Left kidney (tissue), 2 donors: ENCODE results near the gene AGBL4. TPM values are rescaled to one million over a fixed set of nuclear protein-coding genes. Genes with fewer than 3 reads are reported as not detected.
A peak's percentile ranks its signal among the peaks of the same experiment; 100 is the strongest.

Experiments
- DNase-seq: peaks from one replicate; pipeline ENCODE4 v3.0.0-alpha.2; 2013
- polyA plus RNA-seq: library from polyadenylated mRNA; unstranded; fragments of 120-200 nt; gene quantifications from one replicate; pipeline ENCODE4 v1.2.1, GENCODE V29; 2013; ENCODE audit not compliant: insufficient read length

The AGBL4 gene
- polyA plus RNA-seq, 1 donor = 1.2 TPM

DNA sequence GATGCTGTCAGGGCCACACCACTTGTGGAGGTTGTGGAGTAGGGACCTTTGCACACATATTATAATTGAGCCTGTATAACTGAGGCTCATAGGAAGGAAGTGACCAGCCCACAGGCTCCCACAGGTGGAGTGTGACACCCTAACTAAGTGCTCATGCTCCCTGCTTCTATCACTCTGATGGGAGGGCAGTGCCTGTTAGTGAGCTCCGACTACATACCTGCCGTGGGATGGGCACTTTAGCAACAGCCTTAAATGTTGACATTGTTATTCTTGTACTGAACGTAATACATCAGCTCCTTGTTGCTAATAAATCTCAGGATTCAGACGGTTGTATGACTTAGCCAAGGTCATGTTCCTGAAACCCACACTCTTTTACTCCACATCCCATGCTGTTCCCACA is 1305.0 kb downstream of the AGBL4 start:
- DNase-seq = no peak

- no peak for DNase-seq
These were observed 1305.6 kb downstream of the AGBL4 start for GRCh38 chr1:48718116-48718630.

GRCh38 chr1:48717082-48717481 is 1306.7 kb downstream of the AGBL4 start:
- DNase-seq = no peak

DNA sequence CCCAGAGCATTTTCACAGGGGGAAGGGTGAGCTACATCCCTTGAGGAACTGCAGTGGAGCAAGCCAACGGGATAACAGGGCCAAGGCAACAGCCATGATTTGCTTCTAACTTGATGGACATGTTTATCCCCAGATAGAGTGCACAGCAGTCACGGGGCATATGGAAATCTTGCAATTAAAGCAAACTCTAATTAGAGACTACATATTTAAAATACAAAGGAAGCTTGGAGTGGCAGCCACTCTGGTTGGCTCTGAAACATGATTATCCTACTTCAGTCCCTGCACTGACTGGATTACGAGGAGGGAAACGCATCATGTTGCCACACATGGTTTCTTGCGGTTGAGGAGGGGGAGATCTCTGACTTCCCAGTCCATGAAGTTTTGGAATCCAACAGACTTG is 1307.8 kb downstream of the AGBL4 start:
- DNase-seq = no peak

- no peak for DNase-seq
These were observed 1312.8 kb downstream of the AGBL4 start for GRCh38 chr1:48710915-48711314.

- DNase-seq = no peak
These were observed 1313.4 kb downstream of the AGBL4 start for GRCh38 chr1:48710318-48710717.

DNA sequence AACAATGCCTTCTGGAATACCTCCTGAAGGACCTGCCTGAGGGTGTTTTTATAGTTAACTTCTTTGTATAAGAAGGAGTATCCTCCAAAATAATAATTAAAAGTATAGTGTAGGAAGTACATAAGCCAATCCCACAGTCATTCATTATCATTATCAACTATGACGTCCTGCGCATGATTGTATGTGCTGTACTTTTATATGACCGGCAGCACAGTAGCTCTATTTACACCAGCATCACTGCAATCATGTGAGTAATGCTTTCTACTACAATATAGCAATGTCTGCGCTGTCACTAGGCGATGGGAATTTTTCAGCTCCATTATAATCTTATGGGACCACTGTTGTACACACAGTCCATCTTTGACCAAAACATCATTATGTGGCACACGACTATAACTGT is 1319.0 kb downstream of the AGBL4 start:
- DNase-seq = no peak

DNA sequence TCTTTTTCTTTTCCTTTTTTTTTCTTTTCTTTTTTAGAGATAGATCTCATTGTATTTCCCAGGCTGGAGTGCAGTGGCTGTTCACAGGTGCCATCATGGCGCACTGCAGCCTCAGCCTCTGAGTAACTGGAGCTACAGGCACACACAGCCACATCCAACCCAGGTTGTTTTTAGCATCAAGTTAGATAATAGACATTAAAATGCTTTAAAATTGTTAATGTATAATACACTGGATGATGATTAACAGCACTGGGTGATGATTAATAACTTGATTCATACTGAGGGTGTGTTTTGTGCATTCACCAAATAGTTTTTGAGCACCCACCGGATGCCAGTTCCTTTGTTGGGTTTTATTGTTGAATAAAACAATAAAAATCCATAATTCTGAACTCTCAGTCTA is 1322.3 kb downstream of the AGBL4 start:
- no peak for DNase-seq

GRCh38 chr1:48697066-48697707 is 1326.6 kb downstream of the AGBL4 start:
- DNase-seq = peak; percentile 55

DNA sequence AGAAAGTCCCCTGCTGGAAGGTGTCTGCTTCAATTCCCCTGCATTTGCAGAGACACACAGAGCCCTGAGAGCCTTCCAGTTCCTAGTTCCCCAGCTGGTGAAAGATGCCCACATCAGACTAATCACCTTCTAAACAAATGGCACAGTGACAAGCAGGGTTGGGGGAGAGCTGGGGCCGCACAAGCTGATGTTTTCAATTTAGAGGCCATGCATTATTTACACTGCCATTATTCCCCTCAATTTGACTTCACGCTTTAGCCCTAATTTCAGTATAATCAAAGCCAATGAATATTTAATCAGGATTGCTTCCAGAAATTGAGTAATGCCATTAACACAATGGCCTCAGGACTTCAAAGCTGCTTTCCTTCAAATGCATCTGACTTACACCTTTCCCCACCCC is 1328.6 kb downstream of the AGBL4 start:
- no peak for DNase-seq

DNA sequence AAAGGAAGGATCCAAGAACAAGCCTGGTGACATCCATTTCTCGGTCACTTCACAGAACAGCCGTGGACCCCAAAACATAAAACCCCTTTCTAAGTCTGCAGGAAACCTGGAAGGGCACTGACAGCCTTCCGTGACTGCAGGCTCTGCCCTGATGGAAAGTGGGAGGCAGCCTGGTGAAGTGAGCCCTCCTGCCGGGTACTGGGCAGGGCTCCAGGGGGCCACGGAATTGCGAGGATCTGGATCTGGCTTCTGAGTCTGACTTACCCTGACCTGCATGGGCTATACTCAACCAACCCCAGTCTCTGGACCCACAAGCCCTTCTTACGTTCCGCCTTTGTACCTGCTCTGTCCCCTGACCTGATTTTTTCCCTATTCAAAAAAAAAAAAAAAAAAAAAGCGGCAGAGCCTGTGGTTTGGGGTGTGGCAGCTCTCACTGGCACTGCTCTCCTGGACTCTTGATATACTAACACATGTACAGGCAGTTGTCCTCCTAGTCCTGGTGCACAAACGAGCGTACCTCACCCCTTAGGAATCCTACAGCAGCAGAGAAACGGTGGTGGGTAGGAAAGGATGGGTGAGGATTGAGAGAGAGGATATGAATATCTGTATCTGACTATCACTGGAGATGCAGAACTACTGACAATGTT is 1330.0 kb downstream of the AGBL4 start:
- DNase-seq = no peak

- DNase-seq = no peak
These were observed 1330.6 kb downstream of the AGBL4 start for GRCh38 chr1:48693180-48693579.

DNA sequence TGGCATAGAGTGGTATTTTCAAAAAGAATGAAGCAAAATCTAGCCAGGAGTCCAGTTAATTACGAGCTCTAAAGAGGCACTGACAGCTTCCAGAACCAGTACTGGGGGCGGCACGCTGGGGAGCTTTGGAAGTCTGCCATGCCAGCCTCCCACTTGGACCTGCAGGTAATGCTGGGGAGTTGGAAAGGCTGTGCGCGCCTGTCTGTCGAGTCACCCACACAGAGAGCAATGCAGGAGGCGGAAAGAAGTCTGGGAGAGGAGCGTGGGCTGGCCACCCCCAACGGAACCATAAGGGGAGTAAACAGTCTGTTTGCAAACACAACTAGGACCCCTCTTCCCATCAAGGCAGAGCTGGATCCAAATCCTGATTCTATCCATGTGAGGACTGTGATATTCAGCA is 1331.5 kb downstream of the AGBL4 start:
- DNase-seq = no peak

GRCh38 chr1:48691429-48692001 is 1332.2 kb downstream of the AGBL4 start:
- DNase-seq = no peak

DNA sequence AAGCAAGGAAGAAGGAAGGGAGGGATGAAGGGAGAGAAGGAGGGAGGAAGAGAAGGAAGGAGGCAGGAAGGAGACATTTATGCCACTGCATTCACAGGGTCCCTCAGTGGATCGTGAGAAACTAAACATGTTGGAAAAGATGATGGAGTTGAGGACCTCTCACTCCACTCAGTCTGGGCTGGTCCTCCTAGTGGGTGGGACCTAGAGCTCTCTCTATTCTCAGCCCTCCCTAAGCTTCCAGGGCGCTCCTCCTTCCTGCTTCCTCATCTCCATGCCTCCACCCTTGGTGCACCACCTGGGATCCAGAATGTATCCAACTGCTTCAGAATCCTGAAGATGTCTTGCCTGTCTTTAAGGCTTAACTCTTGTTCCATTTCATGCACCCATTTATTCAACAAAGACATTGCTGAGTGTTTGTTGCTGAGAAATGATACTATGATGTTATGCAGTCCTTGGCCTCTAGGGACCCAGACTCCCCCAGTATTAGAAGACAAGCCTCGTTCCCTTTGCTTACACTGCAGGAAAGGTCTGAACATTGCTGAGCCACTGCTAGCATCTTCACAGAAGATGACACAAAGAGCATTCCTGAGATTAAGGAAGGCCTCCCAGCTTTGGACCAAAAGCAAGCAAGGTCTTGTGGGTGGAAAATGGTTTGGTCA is 1335.5 kb downstream of the AGBL4 start:
- DNase-seq = no peak

GRCh38 chr1:48687282-48688045 is 1336.3 kb downstream of the AGBL4 start:
- DNase-seq = peak; percentile 54

- DNase-seq = no peak
These were observed 1337.6 kb downstream of the AGBL4 start for GRCh38 chr1:48686159-48686558.

- no peak for DNase-seq
These were observed 1339.4 kb downstream of the AGBL4 start for GRCh38 chr1:48684381-48684780.

- DNase-seq = no peak
These were observed 1339.9 kb downstream of the AGBL4 start for GRCh38 chr1:48683839-48684238.

DNA sequence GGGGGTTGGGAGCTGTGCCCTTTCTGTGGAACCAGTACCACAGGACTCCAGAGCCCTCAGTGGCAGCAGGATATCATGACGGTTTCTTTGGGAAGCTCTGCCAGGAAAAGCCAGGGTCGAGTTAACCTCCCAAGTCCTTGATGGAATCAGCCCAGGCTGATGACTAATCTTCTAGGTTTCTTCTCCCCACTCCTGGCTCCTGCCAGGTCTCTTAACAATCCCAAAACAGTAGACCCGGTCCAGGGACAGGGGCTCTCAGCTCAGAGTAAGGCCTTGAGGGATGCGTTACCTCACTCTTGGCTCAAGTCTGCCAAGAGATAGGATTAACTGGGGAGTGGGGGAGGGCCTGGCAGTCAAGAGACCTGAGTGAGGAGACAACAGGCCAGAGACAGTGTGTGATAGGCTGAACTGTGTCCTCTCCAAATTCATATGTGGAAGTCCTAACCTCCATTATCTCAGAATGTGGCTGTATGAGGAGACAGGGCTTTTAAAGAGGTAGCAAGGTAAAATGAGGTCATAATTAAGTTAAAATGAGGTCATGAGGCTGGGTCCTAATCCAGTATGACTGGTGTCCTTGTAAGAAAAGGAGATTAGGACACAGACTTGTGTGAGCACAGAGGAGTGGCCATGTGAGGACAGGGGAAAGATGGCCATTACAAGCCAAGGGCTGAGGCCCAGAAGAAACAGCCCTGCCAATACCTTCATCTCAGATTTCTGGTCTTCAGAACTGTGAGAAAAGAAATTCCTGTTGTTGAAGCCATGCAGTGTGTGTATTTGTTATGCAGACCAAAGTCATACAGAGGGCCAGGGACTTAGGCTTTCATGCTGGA is 1342.1 kb downstream of the AGBL4 start:
- DNase-seq = no peak

GRCh38 chr1:48680411-48681035 is 1343.2 kb downstream of the AGBL4 start:
- no peak for DNase-seq
